Bronchial epithelial cell (primary cell): ENCODE results near the gene RGS17. TPM values are rescaled to one million over a fixed set of nuclear protein-coding genes. Genes with fewer than 3 reads are reported as not detected.
A peak's percentile ranks its signal among the peaks of the same experiment; 100 is the strongest.

Experiments
- DNase-seq: peaks from one replicate; pipeline ENCODE4 v3.0.0-alpha.2; 2010; ENCODE audit warnings: low read depth
- FAIRE-seq: peaks from 2 replicates; lab custom pipeline; 2011; peaks lifted over from hg19 to GRCh38; lab: Jason Lieb, UNC
- H3K27me3 ChIP-seq: 2 replicates; pipeline ENCODE4 v1.5.1; 2011; ENCODE audit warnings: low read length; ENCODE audit not compliant: control insufficient read depth, insufficient read depth
- H3K36me3 ChIP-seq: 2 replicates; pipeline ENCODE4 v1.5.1; 2011; ENCODE audit warnings: low read length; ENCODE audit not compliant: control insufficient read depth, insufficient read depth
- H3K4me3 ChIP-seq: 2 replicates; pipeline ENCODE4 v1.5.1; 2011; ENCODE audit warnings: mild to moderate bottlenecking, low read depth, low read length, control low read depth
- total RNA-seq: library from RNA; depleted of rRNA; stranded (reverse); fragments of >200 nt; gene quantifications from 2 replicates; pipeline ENCODE4 v1.2.1, GENCODE V29; 2014
- TF ChIP-seq, protein P1 (sequence below): IDR thresholded peaks from 2 replicates; pipeline ENCODE4 v1.5.1; 2011; ENCODE audit warnings: mild to moderate bottlenecking, moderate library complexity, low read length, control low read depth, inconsistent platforms; ENCODE audit not compliant: insufficient read depth, severe bottlenecking

RGS17 gene
- total RNA-seq, 1 donor from 2014 or later, result 2.9 TPM

DNA sequence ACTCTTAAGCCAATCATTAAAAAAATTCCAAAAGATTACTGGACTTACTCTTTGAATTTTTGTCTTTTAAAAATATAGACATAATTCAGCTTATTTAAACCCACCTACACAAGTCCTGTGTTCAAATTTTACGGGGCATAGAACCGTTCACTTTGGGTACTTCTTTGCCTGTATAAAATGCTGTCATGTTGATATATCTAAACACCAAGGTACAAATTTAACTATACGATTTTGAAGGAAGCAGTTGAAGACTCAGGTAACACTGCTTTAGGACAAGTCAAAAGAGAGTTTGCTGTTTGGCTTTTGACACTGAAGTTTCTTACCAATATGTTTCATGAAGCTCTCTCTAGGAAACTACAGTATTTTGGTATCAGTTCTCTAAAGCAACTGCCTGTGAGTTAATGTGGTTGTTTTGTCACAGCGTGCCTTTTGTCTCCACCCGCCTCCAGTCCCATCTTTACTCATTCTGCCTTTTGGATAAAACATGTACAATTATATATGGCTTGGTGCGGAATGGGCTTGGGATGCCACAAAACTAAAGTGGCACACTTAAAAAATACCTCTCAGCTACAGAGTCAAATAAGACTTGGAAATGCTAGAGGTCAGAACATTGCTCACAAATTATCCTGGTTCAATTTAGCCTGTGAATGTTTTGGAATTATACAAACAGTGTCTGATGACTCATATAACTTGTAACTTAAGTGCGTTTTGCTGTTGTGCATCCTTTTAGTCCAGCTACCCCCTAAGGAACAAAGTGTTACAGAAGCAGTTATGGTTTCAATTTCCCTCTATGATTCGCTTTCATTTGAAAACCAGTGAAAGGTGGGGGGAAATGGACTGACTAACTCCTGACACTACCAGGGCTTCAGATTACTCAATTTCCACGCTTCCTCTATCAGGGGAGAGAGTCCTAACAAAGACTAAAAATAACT, 38.7 kb downstream of the RGS17 start:
- FAIRE-seq, result no peak
- peak; percentile 93 for DNase-seq
- no peaks in the 10 kb centered on the region for H3K27me3 ChIP-seq
- TF ChIP-seq, protein P1, sequence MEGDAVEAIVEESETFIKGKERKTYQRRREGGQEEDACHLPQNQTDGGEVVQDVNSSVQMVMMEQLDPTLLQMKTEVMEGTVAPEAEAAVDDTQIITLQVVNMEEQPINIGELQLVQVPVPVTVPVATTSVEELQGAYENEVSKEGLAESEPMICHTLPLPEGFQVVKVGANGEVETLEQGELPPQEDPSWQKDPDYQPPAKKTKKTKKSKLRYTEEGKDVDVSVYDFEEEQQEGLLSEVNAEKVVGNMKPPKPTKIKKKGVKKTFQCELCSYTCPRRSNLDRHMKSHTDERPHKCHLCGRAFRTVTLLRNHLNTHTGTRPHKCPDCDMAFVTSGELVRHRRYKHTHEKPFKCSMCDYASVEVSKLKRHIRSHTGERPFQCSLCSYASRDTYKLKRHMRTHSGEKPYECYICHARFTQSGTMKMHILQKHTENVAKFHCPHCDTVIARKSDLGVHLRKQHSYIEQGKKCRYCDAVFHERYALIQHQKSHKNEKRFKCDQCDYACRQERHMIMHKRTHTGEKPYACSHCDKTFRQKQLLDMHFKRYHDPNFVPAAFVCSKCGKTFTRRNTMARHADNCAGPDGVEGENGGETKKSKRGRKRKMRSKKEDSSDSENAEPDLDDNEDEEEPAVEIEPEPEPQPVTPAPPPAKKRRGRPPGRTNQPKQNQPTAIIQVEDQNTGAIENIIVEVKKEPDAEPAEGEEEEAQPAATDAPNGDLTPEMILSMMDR, result no peak
- no peaks in the 10 kb centered on the region for H3K36me3 ChIP-seq
- no peak overlapping the region for H3K4me3 ChIP-seq

DNA sequence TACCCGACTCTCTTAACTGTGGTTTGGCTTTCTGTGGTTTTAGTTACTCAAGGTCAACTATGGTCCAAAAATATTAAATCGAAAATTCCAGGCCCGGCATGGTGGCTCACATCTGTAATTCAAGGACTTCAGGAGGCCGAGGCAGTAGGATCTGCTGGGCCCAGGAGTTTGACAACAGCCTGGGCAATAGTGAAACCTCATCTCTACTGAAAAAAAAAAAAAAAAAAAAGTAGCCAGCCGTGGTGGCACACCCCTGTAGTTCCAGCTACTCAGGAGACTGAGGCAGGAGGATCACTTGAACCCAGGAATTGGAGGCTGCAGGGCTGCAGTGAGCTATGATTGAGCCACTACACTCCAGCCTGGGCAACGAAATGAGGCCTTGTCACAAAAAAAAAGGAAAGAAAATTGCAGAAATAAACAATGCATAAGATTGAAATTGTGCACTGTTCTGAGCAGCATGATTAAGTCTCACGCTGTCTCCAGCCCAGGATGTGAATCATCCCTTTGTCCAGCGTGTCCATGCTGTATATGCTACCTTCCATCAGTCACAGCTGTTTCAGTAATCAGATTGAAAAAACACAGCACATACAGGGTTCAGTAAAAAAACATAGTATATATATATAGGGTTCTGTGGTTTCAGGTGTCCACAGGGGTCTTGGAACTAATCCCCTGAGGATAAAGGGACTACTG, 40.7 kb downstream of the RGS17 start:
- H3K27me3 ChIP-seq, result no peaks in the 10 kb centered on the region
- H3K36me3 ChIP-seq, result no peaks in the 10 kb centered on the region
- no peak overlapping the region for H3K4me3 ChIP-seq
- TF ChIP-seq, protein P1, result no peak
- DNase-seq, result peak; percentile 92
- FAIRE-seq, result peak; percentile 55

DNA sequence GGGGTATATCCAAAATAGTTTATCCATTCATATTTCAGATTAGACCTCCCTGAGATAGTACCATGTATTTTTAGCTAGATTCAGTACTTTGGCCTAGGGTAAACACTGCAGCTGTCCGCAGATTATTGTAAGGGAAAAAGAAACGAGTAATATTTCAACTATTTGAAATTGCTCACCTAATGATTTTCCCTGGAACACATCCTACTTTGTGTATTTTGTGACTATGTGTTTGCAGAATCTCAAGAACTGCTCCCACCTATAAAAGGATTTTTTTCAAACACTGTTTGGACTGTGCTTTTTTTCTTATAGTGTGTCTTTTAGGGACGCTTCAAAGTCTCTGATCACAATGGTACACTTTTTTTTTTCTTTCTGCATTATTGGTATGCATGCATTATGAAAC, 42.3 kb downstream of the RGS17 start:
- FAIRE-seq, result no peak
- DNase-seq, result peak; percentile 59

DNA sequence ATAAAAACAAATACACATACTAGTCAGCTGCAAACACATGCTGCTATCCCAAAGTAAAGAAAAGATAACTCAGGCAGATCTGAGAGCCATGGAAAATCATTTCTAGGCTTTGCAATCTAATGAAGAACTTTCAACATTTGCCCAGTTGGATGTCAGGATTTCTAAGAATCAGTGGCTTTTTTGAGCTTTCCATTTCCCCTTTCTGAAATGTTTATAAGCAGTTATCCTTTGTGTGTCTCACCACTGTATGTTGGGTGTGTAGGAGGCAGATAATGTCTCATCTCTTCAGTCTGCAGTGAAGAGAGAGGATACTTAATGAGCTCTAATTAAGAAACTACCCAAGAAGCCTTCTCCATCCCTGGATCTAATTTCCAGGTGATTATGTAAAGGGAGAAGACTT, 43.6 kb downstream of the RGS17 start:
- Histone ChIP-seq H3K4me3 (no peak overlapping the region), H3K36me3 (no peaks in the 10 kb centered on the region), H3K27me3 (no peaks in the 10 kb centered on the region)
- FAIRE-seq, result no peak
- DNase-seq, result no peak
- TF ChIP-seq, protein P1, result no peak

More for the DNA sequence above, 42.3 kb downstream of the RGS17 start:
- Histone ChIP-seq H3K27me3 (no peaks in the 10 kb centered on the region), H3K4me3 (no peak overlapping the region), H3K36me3 (no peaks in the 10 kb centered on the region)
- TF ChIP-seq, protein P1, result no peak

DNA sequence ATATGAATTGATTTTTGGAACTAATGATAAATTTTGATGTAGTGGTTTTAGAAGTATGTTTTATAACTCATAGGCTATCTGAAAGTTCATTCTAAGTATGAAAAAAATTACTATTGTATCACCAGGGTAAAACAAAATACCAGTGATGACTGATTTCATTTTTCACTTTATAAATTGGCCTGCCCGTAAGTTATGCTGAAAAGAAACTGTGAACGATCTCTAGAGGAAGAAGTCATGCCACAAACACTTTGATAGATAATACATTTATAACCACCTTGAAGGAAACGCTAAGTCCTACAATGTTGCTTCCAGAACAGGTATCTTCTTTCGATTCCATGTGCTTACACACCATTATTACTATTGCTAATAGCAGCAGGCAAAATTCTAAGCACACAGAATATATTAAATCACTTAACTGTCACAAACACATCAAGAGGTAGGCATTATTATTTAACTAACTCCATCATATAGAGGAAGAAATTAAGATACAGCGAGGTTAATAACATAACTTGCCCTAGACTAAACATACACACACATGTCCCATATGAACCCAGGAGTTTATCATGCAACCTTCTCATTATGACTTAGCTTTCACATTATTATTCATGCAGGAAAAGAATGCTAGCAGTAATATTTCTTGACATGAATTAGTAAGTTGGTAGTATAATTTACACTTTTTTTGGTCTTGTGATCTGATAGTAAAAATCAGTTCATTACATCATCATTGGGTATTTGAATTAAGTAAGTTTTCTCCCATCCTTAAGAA, 44.7 kb downstream of the RGS17 start:
- no peaks in the 10 kb centered on the region for H3K36me3 ChIP-seq
- no peaks in the 10 kb centered on the region for H3K27me3 ChIP-seq
- H3K4me3 ChIP-seq, result no peak overlapping the region
- TF ChIP-seq, protein P1, result no peak
- DNase-seq (no peak), FAIRE-seq (no peak)
